ENCODE measurements around the gene SLC35F2. TPM values are rescaled to one million over a fixed set of nuclear protein-coding genes. Genes with fewer than 3 reads are reported as not detected.

Gene SLC35F2
- total and polyA plus RNA-seq, 2 of the 8 experiments (the other 6 are each of a cell fraction or from before 2014, with no cell fraction given): 15.1 to 29.7 TPM

DNA sequence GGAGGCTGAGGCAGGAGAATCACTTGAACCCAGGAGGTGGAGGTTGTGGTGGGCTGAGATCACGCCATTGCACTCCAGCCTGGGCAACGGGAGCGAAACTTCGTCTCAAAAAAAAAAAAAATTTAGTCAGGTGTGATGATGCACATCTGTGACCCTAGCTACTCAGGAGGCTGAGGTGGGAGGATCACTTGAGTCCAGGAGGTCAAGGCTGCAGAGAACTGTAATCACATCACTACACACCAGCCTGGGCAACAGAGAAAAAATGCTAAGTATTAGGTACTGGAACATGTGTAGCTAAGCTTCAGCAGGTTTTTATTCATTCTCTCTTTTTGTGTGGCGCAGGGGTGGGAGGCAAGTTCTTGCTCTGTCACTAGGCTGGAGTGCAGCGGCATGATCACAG, 82.5 kb downstream of the SLC35F2 start:
- no peak overlapping the region for H2BK12ac ChIP-seq (ENCODE audit: low read depth, low read length)
- no peak overlapping the region for H3K4me3 ChIP-seq (ENCODE audit: extremely low read depth in 1 of 4, insufficient read depth in 2 of 4, low read depth in 3 of 4, low read length in 4 of 4)
- no peak overlapping the region for H3K9ac ChIP-seq (replicated peaks in 1 of 4; ENCODE audit: extremely low read depth in 1 of 4, low read depth in 3 of 4, low read length in 3 of 4)
- no peak overlapping the region for H2BK5ac ChIP-seq (ENCODE audit: low read depth, low read length)
- DNase-seq (ENCODE audit: low read depth in 1 of 2, low spot score in 2 of 2): no peak
- H2AK5ac ChIP-seq (ENCODE audit: low read depth, low read length): no peak overlapping the region
- ChIA-PET CTCF (ENCODE audit: partially characterized antibody) (interaction anchor here (0.6 to 8.2 kb wide), 7 partner anchors 15 to 307 kb away, joined by 3 to 88 read pairs (median 4); no protein-coding TSS in a partner anchor), POLR2A (ENCODE audit: partially characterized antibody) (interaction anchor here (1.0 kb wide), 1 partner anchor 21 kb away, joined by 3 read pairs; no protein-coding TSS in a partner anchor)
- H3K79me2 ChIP-seq (ENCODE audit: control insufficient read depth in 1 of 2, insufficient read depth in 2 of 2, low read length in 2 of 2): no peaks in the 10 kb centered on the region
- H2BK20ac ChIP-seq (ENCODE audit: low read length): no peak overlapping the region
- H3K9me3 ChIP-seq (ENCODE audit: insufficient read depth in 2 of 2, low read depth in 1 of 2, low read length in 1 of 2): no peaks in the 10 kb centered on the region
- no peak overlapping the region for H2BK15ac ChIP-seq (ENCODE audit: low read length)
- no peak overlapping the region for H4K91ac ChIP-seq (replicated peaks; ENCODE audit: insufficient read length, low read length)
- H3K27ac ChIP-seq (ENCODE audit: low read depth, low read length): no peak overlapping the region
- no peak overlapping the region for H4K5ac ChIP-seq (ENCODE audit: insufficient read length, low read depth, low read length)
- H3K23ac ChIP-seq (ENCODE audit: insufficient read length): no peak overlapping the region
- H3K27me3 ChIP-seq (replicated peaks in 1 of 4; ENCODE audit: control insufficient read depth in 3 of 4, extremely low read depth in 1 of 4, insufficient read depth in 3 of 4, low read length in 3 of 4): no peaks in the 10 kb centered on the region
- no peak overlapping the region for H3K4me2 ChIP-seq (ENCODE audit: insufficient read depth in 1 of 2, low read depth in 2 of 2, low read length in 2 of 2)
- no peaks in the 10 kb centered on the region for H3K23me2 ChIP-seq (ENCODE audit: low read depth, low read length)
- H3K56ac ChIP-seq (replicated peaks; ENCODE audit: insufficient read length, low read depth, low read length): no peak overlapping the region
- no peak overlapping the region for H3K18ac ChIP-seq (ENCODE audit: extremely low read depth, low read length)
- no peak overlapping the region for H3K14ac ChIP-seq (ENCODE audit: insufficient read length)
- H3K36me3 ChIP-seq (ENCODE audit: control insufficient read depth in 2 of 4, insufficient read depth in 4 of 4, low read length in 3 of 4): no peaks in the 10 kb centered on the region
- H3K4me1 ChIP-seq (replicated peaks in 1 of 4; ENCODE audit: control insufficient read depth in 3 of 4, insufficient read depth in 4 of 4, low read length in 3 of 4): no peaks in the 10 kb centered on the region
- no peak overlapping the region for H3K4ac ChIP-seq (replicated peaks; ENCODE audit: insufficient read length, low read depth, low read length)
- H4K8ac ChIP-seq (ENCODE audit: extremely low read depth, insufficient read depth, low read length): no peak overlapping the region
- H2BK120ac ChIP-seq (replicated peaks; ENCODE audit: low read depth, low read length): no peak overlapping the region
- FAIRE-seq: no peak
- H3K79me1 ChIP-seq (ENCODE audit: low read depth, low read length): no peaks in the 10 kb centered on the region
- WGBS, 2 experiments (ENCODE audit: extremely low coverage in 1 of 2, insufficient coverage in 1 of 2, insufficient read length in 1 of 2, insufficient replicate concordance in 2 of 2, low coverage in 1 of 2, low lambda C conversion rate in 2 of 2, missing lambda C conversion rate in 1 of 2): 95% methylated on average over 2 of the region's 6 CpGs; no CpG with 5 or more reads in 1 of the 2 experiments
- H4K20me1 ChIP-seq (replicated peaks in 1 of 2; ENCODE audit: control insufficient read depth in 1 of 2, insufficient read depth in 2 of 2, low read length in 2 of 2): no peaks in the 10 kb centered on the region
- H2AFZ ChIP-seq (ENCODE audit: low read length): no peak overlapping the region
- TF ChIP-seq PHF8 (conservative IDR thresholded peaks at IDR 0.05; ENCODE audit: low read depth, low read length) (no peak), NRF1 (IDR thresholded peaks at IDR 0.05; ENCODE audit: low read depth, low read length) (no peak), SIRT6 (IDR thresholded peaks at IDR 0.05; ENCODE audit: low read length) (no peak), SRF (IDR thresholded peaks at IDR 0.05; ENCODE audit: low read depth, low read length) (no peak), TEAD4 (IDR thresholded peaks at IDR 0.05; ENCODE audit: low read depth, low read length) (no peak), TBP (IDR thresholded peaks at IDR 0.05; ENCODE audit: low read depth, low read length) (no peak), TAF7 (optimal IDR thresholded peaks at IDR 0.05; ENCODE audit: borderline replicate concordance, low read depth, low read length) (no peak), SAP30 (IDR thresholded peaks at IDR 0.05; ENCODE audit: insufficient read depth, insufficient replicate concordance, low read length) (no peak), SP1 (IDR thresholded peaks at IDR 0.05; ENCODE audit: low read depth, low read length) (no peak), ATF2 (IDR thresholded peaks at IDR 0.05; ENCODE audit: low read length) (no peak), RAD21 (IDR thresholded peaks at IDR 0.05 in 1 of 2, conservative IDR thresholded peaks at IDR 0.05 in 1 of 2; ENCODE audit: low read depth in 2 of 2, low read length in 2 of 2) (no peak), SP4 (IDR thresholded peaks at IDR 0.05; ENCODE audit: low read length) (no peak), KDM1A (IDR thresholded peaks at IDR 0.05; ENCODE audit: borderline replicate concordance, low read length) (no peak)

Data from H1 (cell line).